Endodermal cell (in vitro differentiated cells): ENCODE measurements around the gene LINC01488. TPM values are rescaled to one million over a fixed set of nuclear protein-coding genes. Genes with fewer than 3 reads are reported as not detected.
A peak's percentile ranks its signal among the peaks of the same experiment; 100 is the strongest.

ENCODE experiments used
- DNase-seq: peaks from one replicate; pipeline ENCODE4 v3.0.0-alpha.2; 2017
- H3K27ac ChIP-seq: 2 replicates; pipeline ENCODE4 v1.5.1; 2013; ENCODE audit warnings: mild to moderate bottlenecking, low read depth, low read length, moderate library complexity
- H3K27me3 ChIP-seq: 2 replicates; pipeline ENCODE4 v1.6.1; 2013; ENCODE audit warnings: mild to moderate bottlenecking, low read length, moderate library complexity; ENCODE audit not compliant: insufficient read depth, control insufficient read depth, poor library complexity, severe bottlenecking
- H3K36me3 ChIP-seq: 2 replicates; pipeline ENCODE4 v1.7.0; 2013; ENCODE audit warnings: mild to moderate bottlenecking, low read length, moderate library complexity; ENCODE audit not compliant: control insufficient read depth, insufficient read depth
- H3K4me1 ChIP-seq: one replicate; pipeline ENCODE4 v1.7.0; 2013; ENCODE audit warnings: low read length; ENCODE audit not compliant: control insufficient read depth, insufficient read depth
- H3K4me3 ChIP-seq: 2 replicates; pipeline ENCODE4 v1.5.1; 2013; ENCODE audit warnings: mild to moderate bottlenecking, low read length, moderate library complexity
- H3K9ac ChIP-seq: 2 replicates; pipeline ENCODE4 v1.6.1; 2013; ENCODE audit warnings: mild to moderate bottlenecking, low read length, moderate library complexity; ENCODE audit not compliant: poor library complexity, severe bottlenecking; ENCODE audit errors: extremely low read depth
- H3K9me3 ChIP-seq: 2 replicates; pipeline ENCODE4 v1.6.1; 2013; ENCODE audit warnings: mild to moderate bottlenecking, low read length, moderate library complexity; ENCODE audit not compliant: control insufficient read depth
- H3K27ac Mint-ChIP-seq: 2 replicates; pipeline ENCODE4 v1.8.0; 2020; ENCODE audit warnings: mixed read lengths
- H3K27me3 Mint-ChIP-seq: 2 replicates; pipeline ENCODE4 v1.8.0; 2021; ENCODE audit warnings: mild to moderate bottlenecking, mixed read lengths; ENCODE audit not compliant: insufficient read depth
- H3K36me3 Mint-ChIP-seq: 2 replicates; pipeline ENCODE4 v1.8.0; 2020; ENCODE audit warnings: low read depth, mixed read lengths
- H3K4me1 Mint-ChIP-seq: 2 replicates; pipeline ENCODE4 v1.8.0; 2020; ENCODE audit warnings: mixed read lengths
- H3K4me3 Mint-ChIP-seq: 2 replicates; pipeline ENCODE4 v1.8.0; 2020; ENCODE audit warnings: mild to moderate bottlenecking, moderate library complexity, mixed read lengths
- H3K9me3 Mint-ChIP-seq: 2 replicates; pipeline ENCODE4 v1.8.0; 2020; ENCODE audit warnings: mild to moderate bottlenecking, mixed read lengths
- WGBS, 2 experiments: methylation state at CpG; one replicate each; pipeline versions ENCODE4 v1.1.5 to v1.1.7; 2013; ENCODE audit warnings: missing lambda C conversion rate in 2 of 2, mixed read lengths in 1 of 2; ENCODE audit not compliant: insufficient coverage in 1 of 2, insufficient read length in 1 of 2; 5-methylcytosine and 5-hydroxymethylcytosine counted together
- total RNA-seq, 2 donors: library from RNA; stranded (reverse); fragmentation: NEBNext Ultra II Directional in 1 of 2; extraction: Animal tissue kit (Norgen Biotek cat#: 25700) in 1 of 2; gene quantifications; 2 replicates in 1 of 2; 3 replicates in 1 of 2; pipeline ENCODE4 v1.2.1, GENCODE V29; 2021
- TF ChIP-seq, protein P1 (sequence below): fragments of 200-600 bp; sonication (generic); conservative IDR thresholded peaks from 2 replicates; pipeline ENCODE4 v1.5.0; 2021; ENCODE audit warnings: antibody characterized with exemption, mild to moderate bottlenecking

The LINC01488 gene
- total RNA-seq, 2 donors from 2014 or later = not detected

DNA sequence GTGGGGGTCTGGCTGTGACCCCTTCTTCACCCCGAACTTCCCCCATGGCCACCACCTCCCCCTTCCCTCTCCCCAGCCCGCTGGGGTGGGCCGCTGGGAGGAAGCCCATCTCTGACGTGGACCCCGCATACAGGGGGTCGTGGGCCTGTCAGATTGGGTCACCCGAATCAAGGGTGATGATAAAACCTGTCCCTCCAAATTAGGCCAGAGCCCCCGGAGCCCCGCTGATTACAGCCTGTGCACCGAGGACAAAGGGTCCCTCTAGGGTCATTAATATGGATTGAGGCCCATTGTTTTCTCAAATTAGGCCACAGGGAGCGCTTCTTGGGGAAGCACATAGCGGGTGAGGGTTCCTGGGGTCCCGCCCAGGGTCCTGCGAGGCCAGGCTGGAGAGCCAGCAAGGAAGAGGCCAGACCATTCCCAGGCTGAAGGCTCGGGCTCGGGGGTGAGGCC, 4.9 kb upstream of the LINC01488 start:
- Mint-ChIP-seq H3K4me3 (no peak overlapping the region), H3K27ac (no peak overlapping the region), H3K36me3 (no peaks in the 10 kb centered on the region), H3K9me3 (peaks cover 4% of the 10 kb centered on the region), H3K4me1 (peaks cover 7% of the 10 kb centered on the region), H3K27me3 (peaks cover 19% of the 10 kb centered on the region)
- Histone ChIP-seq H3K4me3 (no peak overlapping the region), H3K4me1 (no peaks in the 10 kb centered on the region), H3K9me3 (no peaks in the 10 kb centered on the region), H3K27ac (no peak overlapping the region), H3K36me3 (no peaks in the 10 kb centered on the region), H3K27me3 (no peaks in the 10 kb centered on the region), H3K9ac (no peak overlapping the region)
- TF ChIP-seq, protein P1, sequence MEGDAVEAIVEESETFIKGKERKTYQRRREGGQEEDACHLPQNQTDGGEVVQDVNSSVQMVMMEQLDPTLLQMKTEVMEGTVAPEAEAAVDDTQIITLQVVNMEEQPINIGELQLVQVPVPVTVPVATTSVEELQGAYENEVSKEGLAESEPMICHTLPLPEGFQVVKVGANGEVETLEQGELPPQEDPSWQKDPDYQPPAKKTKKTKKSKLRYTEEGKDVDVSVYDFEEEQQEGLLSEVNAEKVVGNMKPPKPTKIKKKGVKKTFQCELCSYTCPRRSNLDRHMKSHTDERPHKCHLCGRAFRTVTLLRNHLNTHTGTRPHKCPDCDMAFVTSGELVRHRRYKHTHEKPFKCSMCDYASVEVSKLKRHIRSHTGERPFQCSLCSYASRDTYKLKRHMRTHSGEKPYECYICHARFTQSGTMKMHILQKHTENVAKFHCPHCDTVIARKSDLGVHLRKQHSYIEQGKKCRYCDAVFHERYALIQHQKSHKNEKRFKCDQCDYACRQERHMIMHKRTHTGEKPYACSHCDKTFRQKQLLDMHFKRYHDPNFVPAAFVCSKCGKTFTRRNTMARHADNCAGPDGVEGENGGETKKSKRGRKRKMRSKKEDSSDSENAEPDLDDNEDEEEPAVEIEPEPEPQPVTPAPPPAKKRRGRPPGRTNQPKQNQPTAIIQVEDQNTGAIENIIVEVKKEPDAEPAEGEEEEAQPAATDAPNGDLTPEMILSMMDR = no peak
- no peak for DNase-seq
- 85 to 94% methylated on average over 4 to 16 of the region's 16 CpGs for WGBS, 2 experiments

DNA sequence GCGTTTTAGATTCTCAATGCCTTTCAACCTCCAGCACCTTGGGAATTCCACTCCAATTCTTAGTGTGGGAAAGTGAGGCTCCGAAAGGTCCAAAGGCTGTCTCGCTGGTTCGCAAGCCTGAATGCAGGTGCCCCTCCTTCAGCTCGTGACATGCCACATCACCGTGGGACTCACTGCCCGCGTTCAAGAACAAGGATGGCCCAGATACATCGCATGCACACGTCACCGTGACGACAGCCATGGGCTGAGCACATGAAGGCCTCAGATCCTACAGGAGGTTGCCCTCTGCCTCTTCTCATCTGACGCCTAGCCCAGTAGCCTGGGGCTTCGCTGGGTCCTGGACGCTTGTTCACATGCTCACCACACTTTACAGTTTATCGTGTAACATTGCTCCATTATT, 4.4 kb upstream of the LINC01488 start:
- H3K4me1 ChIP-seq = no peaks in the 10 kb centered on the region
- Mint-ChIP-seq H3K27me3 (peaks cover 19% of the 10 kb centered on the region), H3K4me3 (no peak overlapping the region), H3K27ac (no peak overlapping the region), H3K36me3 (no peaks in the 10 kb centered on the region), H3K9me3 (peaks cover 4% of the 10 kb centered on the region), H3K4me1 (peaks cover 4% of the 10 kb centered on the region)
- TF ChIP-seq, protein P1 = no peak
- H3K27ac ChIP-seq = no peak overlapping the region
- 89 to 94% methylated on average over 14 to 16 of the region's 16 CpGs for WGBS, 2 experiments
- DNase-seq = no peak
- H3K9ac ChIP-seq = no peak overlapping the region
- H3K36me3 ChIP-seq = no peaks in the 10 kb centered on the region
- H3K4me3 ChIP-seq = no peak overlapping the region
- no peaks in the 10 kb centered on the region for H3K27me3 ChIP-seq
- no peaks in the 10 kb centered on the region for H3K9me3 ChIP-seq

DNA sequence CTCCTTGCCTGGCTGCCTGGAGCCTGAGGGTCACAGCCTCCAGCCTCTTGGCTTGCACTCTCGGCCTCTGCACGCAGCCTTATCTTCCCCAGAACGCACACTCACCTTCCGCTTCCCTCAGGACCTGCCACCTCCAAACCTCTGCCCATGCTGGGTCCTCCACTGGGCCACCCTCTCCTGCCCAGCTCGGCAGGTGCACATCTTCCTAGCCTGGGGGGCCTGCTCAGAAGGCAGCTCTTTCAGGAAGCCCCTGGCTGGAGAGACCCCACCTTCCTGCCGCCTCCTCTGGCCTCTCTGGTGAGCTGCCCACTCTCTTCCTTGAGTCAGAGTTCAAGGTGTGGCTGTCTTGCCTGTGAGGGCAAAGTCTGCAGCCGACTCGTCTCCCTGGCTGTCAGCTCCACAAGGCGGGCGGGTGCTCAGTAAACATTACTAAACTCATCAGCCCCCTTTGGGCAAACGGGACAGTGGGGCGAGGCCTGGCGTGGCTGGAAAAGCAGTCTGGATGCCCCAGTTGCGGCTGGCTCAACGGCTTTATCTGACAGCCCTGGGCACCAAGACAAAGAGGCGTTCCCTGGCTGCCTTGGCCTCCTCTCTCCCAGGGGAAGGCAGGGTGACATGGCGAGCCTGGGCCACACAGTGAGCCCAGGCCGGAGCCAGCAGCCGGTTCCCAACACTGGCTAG, 1.7 kb upstream of the LINC01488 start:
- Histone ChIP-seq H3K9me3 (no peaks in the 10 kb centered on the region), H3K4me1 (no peaks in the 10 kb centered on the region), H3K9ac (no peak overlapping the region), H3K4me3 (no peak overlapping the region), H3K27ac (no peak overlapping the region), H3K36me3 (no peaks in the 10 kb centered on the region), H3K27me3 (no peaks in the 10 kb centered on the region)
- peak overlapping the region; percentile 10 for H3K27ac Mint-ChIP-seq
- no peaks in the 10 kb centered on the region for H3K36me3 Mint-ChIP-seq
- H3K27me3 Mint-ChIP-seq = peaks cover 8% of the 10 kb centered on the region
- WGBS, 2 experiments = 87 to 91% methylated on average over 11 to 19 of the region's 19 CpGs
- H3K4me1 Mint-ChIP-seq = peaks cover 4% of the 10 kb centered on the region
- DNase-seq = no peak
- no peak overlapping the region for H3K4me3 Mint-ChIP-seq
- H3K9me3 Mint-ChIP-seq = no peaks in the 10 kb centered on the region
- TF ChIP-seq, protein P1 = no peak
